H1 (cell line): ENCODE measurements around the gene MMP21. TPM values are rescaled to one million over a fixed set of nuclear protein-coding genes. Genes with fewer than 3 reads are reported as not detected.

ENCODE experiments used
- CTCF ChIA-PET: fragments of 300-600 bp; sonication (Branson Sonifier 250); formaldehyde crosslinking; loops from one replicate; lab custom pipeline; 2021; ENCODE audit not compliant: partially characterized antibody; lab: Charles Lee
- POLR2A ChIA-PET: fragments of 300-600 bp; sonication (Branson Sonifier 250); formaldehyde crosslinking; loops from one replicate; lab custom pipeline; 2021; ENCODE audit warnings: inconsistent platforms; ENCODE audit not compliant: partially characterized antibody; lab: Charles Lee
- DNase-seq, 2 experiments: peaks; one replicate each; pipeline versions ENCODE4 v3.0.0 to v3.0.0-alpha.2; 2010 to 2022; ENCODE audit warnings: low spot score in 2 of 2, low read depth in 1 of 2, mixed read lengths in 1 of 2
- FAIRE-seq: peaks from 2 replicates; lab custom pipeline; 2011; peaks lifted over from hg19 to GRCh38; lab: Jason Lieb, UNC
- H2AFZ ChIP-seq: 2 replicates; pipeline ENCODE4 v1.8.1; 2012; ENCODE audit warnings: low read length, inconsistent platforms
- H2AK5ac ChIP-seq: 2 replicates; pipeline ENCODE4 v1.6.1; 2013; ENCODE audit warnings: low read depth, low read length
- H2BK120ac ChIP-seq: replicated peaks from 2 replicates; pipeline ENCODE3; 2013; ENCODE audit warnings: low read depth, low read length, inconsistent platforms
- H2BK12ac ChIP-seq: 2 replicates; pipeline ENCODE4 v1.6.1; 2013; ENCODE audit warnings: low read depth, low read length
- H2BK15ac ChIP-seq: 2 replicates; pipeline ENCODE4 v1.6.1; 2013; ENCODE audit warnings: low read length
- H2BK20ac ChIP-seq: 2 replicates; pipeline ENCODE4 v1.6.1; 2013; ENCODE audit warnings: low read length
- H2BK5ac ChIP-seq: 2 replicates; pipeline ENCODE4 v1.6.1; 2013; ENCODE audit warnings: low read depth, low read length
- H3K14ac ChIP-seq: 2 replicates; pipeline ENCODE4 v1.6.1; 2013; ENCODE audit warnings: inconsistent platforms; ENCODE audit not compliant: insufficient read length
- H3K18ac ChIP-seq: 2 replicates; pipeline ENCODE4 v1.6.1; 2013; ENCODE audit warnings: low read length; ENCODE audit errors: extremely low read depth
- H3K23ac ChIP-seq: 2 replicates; pipeline ENCODE4 v1.6.1; 2013; ENCODE audit warnings: inconsistent platforms; ENCODE audit not compliant: insufficient read length
- H3K23me2 ChIP-seq: 2 replicates; pipeline ENCODE4 v1.6.1; 2013; ENCODE audit warnings: low read depth, low read length
- H3K27ac ChIP-seq: 2 replicates; pipeline ENCODE4 v1.6.1; 2011; ENCODE audit warnings: low read depth, low read length, inconsistent platforms
- H3K27me3 ChIP-seq, 4 experiments: replicated peaks in 1 of 4; 1 replicate in 1 of 4; 2 replicates in 3 of 4; pipeline versions ENCODE4 v1.6.1 to v1.8.1; 2011 to 2013; ENCODE audit warnings: low read length in 3 of 4, mild to moderate bottlenecking in 3 of 4, inconsistent platforms in 2 of 4, mixed read lengths in 2 of 4, moderate library complexity in 1 of 4; ENCODE audit not compliant: control insufficient read depth in 3 of 4, insufficient read depth in 3 of 4; ENCODE audit errors: extremely low read depth in 1 of 4
- H3K36me3 ChIP-seq, 4 experiments: 2 replicates each; pipeline versions ENCODE4 v1.6.1 to v1.8.1; 2011 to 2013; ENCODE audit warnings: mild to moderate bottlenecking in 4 of 4, low read length in 3 of 4, moderate library complexity in 2 of 4, control low read depth in 1 of 4, inconsistent platforms in 1 of 4; ENCODE audit not compliant: insufficient read depth in 4 of 4, control insufficient read depth in 2 of 4
- H3K4ac ChIP-seq: replicated peaks from 2 replicates; pipeline ENCODE3; 2013; ENCODE audit warnings: low read length, low read depth, mixed read lengths, inconsistent platforms; ENCODE audit not compliant: insufficient read length
- H3K4me1 ChIP-seq, 4 experiments: replicated peaks in 1 of 4; 1 replicate in 1 of 4; 2 replicates in 3 of 4; pipeline versions ENCODE4 v1.6.1 to v1.8.1; 2011 to 2013; ENCODE audit warnings: low read length in 3 of 4, inconsistent platforms in 2 of 4, mixed read lengths in 1 of 4; ENCODE audit not compliant: insufficient read depth in 4 of 4, control insufficient read depth in 3 of 4
- H3K4me2 ChIP-seq, 2 experiments: 2 replicates each; pipeline versions ENCODE4 v1.6.1 to v1.8.1; 2011 to 2013; ENCODE audit warnings: low read depth in 2 of 2, low read length in 2 of 2, control low read depth in 1 of 2, inconsistent platforms in 1 of 2, mild to moderate bottlenecking in 1 of 2; ENCODE audit not compliant: insufficient read depth in 1 of 2
- H3K4me3 ChIP-seq, 4 experiments: fragments of 200-600, 300-600 bp in 1 of 4; sonication (generic), shearing (Covaris generic), sonication (Bioruptor Twin) in 1 of 4; 2 replicates each; pipeline versions ENCODE4 v1.5.1 to v1.8.1; 2011 to 2016; ENCODE audit warnings: low read length in 4 of 4, low read depth in 3 of 4, control low read depth in 2 of 4, inconsistent platforms in 2 of 4, mild to moderate bottlenecking in 2 of 4, mixed read lengths in 1 of 4, moderate library complexity in 1 of 4; ENCODE audit not compliant: insufficient read depth in 2 of 4; ENCODE audit errors: extremely low read depth in 1 of 4
- H3K56ac ChIP-seq: replicated peaks from 2 replicates; pipeline ENCODE3; 2013; ENCODE audit warnings: low read depth, mild to moderate bottlenecking, mixed read lengths, low read length, inconsistent platforms; ENCODE audit not compliant: insufficient read length
- H3K79me1 ChIP-seq: 2 replicates; pipeline ENCODE4 v1.6.1; 2013; ENCODE audit warnings: low read depth, low read length, control low read depth
- H3K79me2 ChIP-seq, 2 experiments: 2 replicates each; pipeline versions ENCODE4 v1.6.1 to v1.8.1; 2012 to 2013; ENCODE audit warnings: low read length in 2 of 2, mild to moderate bottlenecking in 2 of 2, inconsistent platforms in 1 of 2; ENCODE audit not compliant: insufficient read depth in 2 of 2, control insufficient read depth in 1 of 2
- H3K9ac ChIP-seq, 4 experiments: replicated peaks in 1 of 4; 1 replicate in 1 of 4; 2 replicates in 3 of 4; pipeline versions ENCODE4 v1.6.1 to v1.8.1; 2011 to 2013; ENCODE audit warnings: low read depth in 3 of 4, low read length in 3 of 4, control low read depth in 2 of 4, mild to moderate bottlenecking in 2 of 4, moderate library complexity in 2 of 4, inconsistent platforms in 1 of 4; ENCODE audit errors: extremely low read depth in 1 of 4
- H3K9me3 ChIP-seq, 2 experiments: 2 replicates each; pipeline versions ENCODE4 v1.6.1 to v1.8.1; 2012 to 2013; ENCODE audit warnings: mild to moderate bottlenecking in 2 of 2, moderate library complexity in 2 of 2, control low read depth in 1 of 2, inconsistent platforms in 1 of 2, low read depth in 1 of 2, low read length in 1 of 2, mixed read lengths in 1 of 2; ENCODE audit not compliant: insufficient read depth in 2 of 2
- H4K20me1 ChIP-seq, 2 experiments: replicated peaks in 1 of 2; 2 replicates each; pipeline versions ENCODE3 to v1.8.1; 2011 to 2013; ENCODE audit warnings: inconsistent platforms in 2 of 2, low read length in 2 of 2, mild to moderate bottlenecking in 1 of 2; ENCODE audit not compliant: insufficient read depth in 2 of 2, control insufficient read depth in 1 of 2
- H4K5ac ChIP-seq: 2 replicates; pipeline ENCODE4 v1.6.1; 2013; ENCODE audit warnings: low read length, low read depth, mixed read lengths, inconsistent platforms; ENCODE audit not compliant: insufficient read length
- H4K8ac ChIP-seq: 2 replicates; pipeline ENCODE4 v1.8.0; 2013; ENCODE audit warnings: mild to moderate bottlenecking, moderate library complexity, low read length, inconsistent platforms; ENCODE audit not compliant: insufficient read depth; ENCODE audit errors: extremely low read depth
- H4K91ac ChIP-seq: replicated peaks from 2 replicates; pipeline ENCODE3; 2013; ENCODE audit warnings: low read length, mixed read lengths, inconsistent platforms; ENCODE audit not compliant: insufficient read length
- JUND ChIP-seq: IDR thresholded peaks from 2 replicates; pipeline ENCODE4 v1.6.1; 2011; ENCODE audit warnings: mild to moderate bottlenecking, improper control_type of control experiment, low read length
- WGBS, 2 experiments: shearing (Covaris generic) in 1 of 2; methylation state at CpG; one replicate each; pipeline versions ENCODE4 v1.1.6 to v1.1.7; 2013 to 2015; ENCODE audit warnings: low lambda C conversion rate in 2 of 2, mixed read lengths in 2 of 2, inconsistent platforms in 1 of 2, low coverage in 1 of 2, missing lambda C conversion rate in 1 of 2; ENCODE audit not compliant: insufficient replicate concordance in 2 of 2, insufficient coverage in 1 of 2, insufficient read length in 1 of 2; ENCODE audit errors: extremely low coverage in 1 of 2, missing lambda C conversion rate in 1 of 2; 5-methylcytosine and 5-hydroxymethylcytosine counted together
- polyA plus RNA-seq, 7 experiments: library from polyadenylated mRNA; depleted of rRNA in 3 of 7; stranded (reverse) in 5 of 7; unstranded in 2 of 7; fragments of >200 nt in 5 of 7; fragments of 200-250 nt in 2 of 7; gene quantifications; 1 replicate in 5 of 7; 2 replicates in 1 of 7; 4 replicates in 1 of 7; pipeline versions ENCODE4 v1.2.1 to v1.2.3, GENCODE V29; 2011 to 2013; ENCODE audit warnings: missing spikeins in 2 of 7, mixed read lengths in 2 of 7
- total RNA-seq: library from RNA; stranded (reverse); fragmentation: NEBNext Ultra II Directional; extraction: Animal tissue kit (Norgen Biotek cat#: 25700); gene quantifications from 2 replicates; pipeline ENCODE4 v1.2.1, GENCODE V29; 2021

The MMP21 gene
- total and polyA plus RNA-seq, 2 of the 8 experiments (the other 6 are each of a cell fraction or from before 2014, with no cell fraction given): not detected

- Histone ChIP-seq H2BK15ac (no peak overlapping the region), H3K4me2 (no peak overlapping the region), H3K4me3 (no peak overlapping the region), H2BK12ac (no peak overlapping the region), H4K5ac (no peak overlapping the region), H2BK5ac (no peak overlapping the region), H3K23ac (no peak overlapping the region), H2AK5ac (no peak overlapping the region), H3K27me3 (no peaks in the 10 kb centered on the region), H4K8ac (no peak overlapping the region), H4K20me1 (peaks cover 0 to 5% of the 10 kb centered on the region in 2 experiments), H3K36me3 (peaks cover 2 to 61% (median 33%) of the 10 kb centered on the region in 4 experiments), H2BK120ac (no peak overlapping the region), H3K27ac (no peak overlapping the region), H3K18ac (no peak overlapping the region), H3K79me1 (no peaks in the 10 kb centered on the region), H3K79me2 (no peaks in the 10 kb centered on the region), H3K56ac (no peak overlapping the region), H3K9ac (no peak overlapping the region), H4K91ac (no peak overlapping the region), H3K23me2 (no peaks in the 10 kb centered on the region), H3K9me3 (no peaks in the 10 kb centered on the region), H3K4ac (no peak overlapping the region), H2BK20ac (no peak overlapping the region), H3K4me1 (peaks cover 0 to 7% (median 3%) of the 10 kb centered on the region in 4 experiments; a peak in 3 of 7 replicates), H3K14ac (no peak overlapping the region), H2AFZ (no peak overlapping the region)
- CTCF ChIA-PET: no interaction called here
- FAIRE-seq (peak; percentile 60), DNase-seq (no peak)
- WGBS, 2 experiments: 41% methylated on average over 1 of the region's 1 CpG; no CpG with 5 or more reads in 1 of the 2 experiments
- POLR2A ChIA-PET: interaction anchor here (1.2 to 1.9 kb wide), 2 partner anchors 11 to 14 kb away, joined by 4 read pairs; no protein-coding TSS in a partner anchor
- TF ChIP-seq JUND: no peak
These were observed 13.7 kb downstream of the MMP21 start for GRCh38 chr10:125761961-125762360.
